KOPT-K1 (cell line): ENCODE results near the gene FUNDC1.
"Not testable (repeated sequence)": the region's sequence is repeated elsewhere in the genome, so short reads cannot be mapped to it uniquely, and the experiment has no call there.

ENCODE experiments used
- H3K27ac ChIP-seq: fragments of 200-600 bp; sonication (generic); 2 replicates; pipeline ENCODE4 v1.5.1; 2016; ENCODE audit warnings: antibody characterized with exemption, mild to moderate bottlenecking, low read depth, low read length; ENCODE audit not compliant: poor library complexity, severe bottlenecking
- H3K36me3 ChIP-seq: fragments of 200-600 bp; sonication (generic); 2 replicates; pipeline ENCODE4 v1.5.1; 2017; ENCODE audit warnings: antibody characterized with exemption, mild to moderate bottlenecking, low read length, moderate library complexity; ENCODE audit not compliant: insufficient read depth
- H3K9me3 ChIP-seq: fragments of 200-600 bp; sonication (generic); 2 replicates; pipeline ENCODE4 v1.5.1; 2017; ENCODE audit warnings: antibody characterized with exemption, low read length, mild to moderate bottlenecking; ENCODE audit not compliant: insufficient read depth, poor library complexity, severe bottlenecking

Gene FUNDC1

GRCh38 chrX:44542567-44543325, at the start of gene FUNDC1:
Gene FUNDC1 (minus strand): TSS chrX:44542859. CDS start chrX:44542832, 27 bp downstream.
- Histone ChIP-seq H3K36me3 (peaks cover 5% of the 10 kb centered on the region; the same call in 1 of the 2 replicates), H3K27ac (peak within 1 kb of the TSS; percentile 73)

DNA sequence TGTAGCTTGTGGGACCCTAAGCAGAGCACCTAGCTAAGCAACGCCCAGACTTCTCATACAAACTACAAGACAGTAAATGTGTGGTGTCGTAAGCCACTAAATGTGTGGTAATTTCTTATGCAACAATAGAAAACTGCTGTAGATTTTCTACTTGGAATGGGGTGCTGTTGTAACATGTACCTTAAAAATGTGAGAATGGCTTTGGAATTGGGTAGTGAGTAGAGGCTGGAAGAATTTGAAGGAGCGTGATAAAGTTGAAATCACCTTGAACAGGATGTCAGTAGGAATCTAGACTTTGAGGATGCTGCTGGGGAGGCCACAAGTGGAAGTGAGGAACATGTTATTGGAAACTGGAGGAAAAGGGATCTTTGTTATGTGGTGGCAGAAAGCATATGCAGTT, 43.2 kb upstream of the FUNDC1 start:
- no peaks in the 10 kb centered on the region for H3K9me3 ChIP-seq
- no peak overlapping the region for H3K27ac ChIP-seq
- H3K36me3 ChIP-seq, result no peaks in the 10 kb centered on the region

More at GRCh38 chrX:44542567-44543325, at the start of gene FUNDC1:
- H3K9me3 ChIP-seq, result no peaks in the 10 kb centered on the region

DNA sequence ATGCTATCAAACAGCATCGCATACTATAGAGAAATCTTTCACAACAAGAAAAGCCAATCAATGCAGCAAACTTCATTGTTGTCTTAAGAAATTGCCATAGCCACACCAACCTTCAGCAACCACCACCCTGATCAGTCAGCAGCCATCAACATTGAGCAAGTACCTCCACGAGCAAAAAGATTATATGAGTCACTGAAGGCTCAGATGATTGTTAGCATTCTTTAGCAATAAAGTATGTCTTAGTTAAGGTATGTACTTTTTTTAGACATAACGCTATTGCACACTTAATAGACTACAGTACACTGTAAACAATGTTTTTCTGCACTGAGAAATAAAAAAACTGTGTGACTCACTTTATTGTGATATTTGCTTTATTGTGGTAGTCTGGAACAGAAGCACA, 37.8 kb upstream of the FUNDC1 start:
- Histone ChIP-seq H3K9me3 (no peaks in the 10 kb centered on the region), H3K27ac (no peak overlapping the region), H3K36me3 (no peaks in the 10 kb centered on the region)

DNA sequence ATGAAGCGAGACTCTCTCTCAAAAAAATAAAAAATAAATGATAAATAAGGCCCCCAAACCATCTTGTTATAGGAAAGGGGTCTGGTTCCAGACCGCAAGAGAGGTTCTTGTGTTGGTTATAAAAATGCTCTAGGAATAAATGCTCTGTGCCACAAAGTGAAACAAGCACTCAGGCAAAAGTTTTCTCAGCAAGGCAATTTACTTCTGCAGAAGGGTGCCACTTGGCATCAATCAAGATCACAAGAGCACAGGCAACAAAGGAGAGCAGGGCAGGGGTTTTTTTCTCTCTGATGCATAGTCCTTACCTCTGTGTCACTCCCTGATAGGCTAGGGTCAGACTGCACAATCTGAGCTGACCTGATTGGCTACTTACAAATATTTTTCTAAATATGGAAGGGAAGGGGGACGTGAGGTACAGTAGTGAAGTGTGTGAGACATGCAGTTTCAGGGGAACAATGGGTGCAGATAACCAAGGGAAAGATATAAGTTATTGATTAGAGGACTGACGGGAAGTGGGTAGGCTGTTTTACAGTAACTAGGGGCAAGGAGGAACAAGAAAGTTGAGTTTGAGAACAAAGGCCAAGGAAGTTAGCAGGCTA, 29.8 kb upstream of the FUNDC1 start:
- Histone ChIP-seq H3K36me3 (no peaks in the 10 kb centered on the region), H3K9me3 (peaks cover 4% of the 10 kb centered on the region), H3K27ac (no peak overlapping the region)

GRCh38 chrX:44570522-44570921, 27.9 kb upstream of the FUNDC1 start:
- H3K27ac ChIP-seq, result no peak overlapping the region
- H3K9me3 ChIP-seq, result peaks cover 4% of the 10 kb centered on the region
- no peaks in the 10 kb centered on the region for H3K36me3 ChIP-seq

GRCh38 chrX:44569122-44569521, 26.5 kb upstream of the FUNDC1 start:
- Histone ChIP-seq H3K36me3 (no peaks in the 10 kb centered on the region), H3K9me3 (peaks cover 4% of the 10 kb centered on the region), H3K27ac (no peak overlapping the region)

DNA sequence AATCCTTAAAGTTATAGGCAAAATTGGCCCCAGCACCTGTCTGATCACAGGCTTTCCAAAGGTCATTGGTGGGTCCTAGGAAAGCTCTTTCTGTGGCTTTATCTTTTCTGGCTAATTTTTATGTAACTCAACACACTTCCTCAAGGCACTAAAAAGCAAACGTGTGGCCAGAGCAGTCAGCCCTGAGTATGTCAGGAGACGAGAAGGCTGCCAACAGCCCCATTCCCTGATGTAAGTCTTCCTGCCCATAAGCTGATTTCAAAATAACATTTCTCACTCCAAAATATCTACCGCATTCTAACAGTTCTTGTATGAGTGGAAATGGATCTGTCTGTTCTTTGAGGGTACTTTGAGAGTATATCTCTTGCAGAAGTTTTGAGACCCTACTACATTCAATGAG, 25.5 kb upstream of the FUNDC1 start:
- Histone ChIP-seq H3K36me3 (no peaks in the 10 kb centered on the region), H3K9me3 (peaks cover 4% of the 10 kb centered on the region), H3K27ac (no peak overlapping the region)

DNA sequence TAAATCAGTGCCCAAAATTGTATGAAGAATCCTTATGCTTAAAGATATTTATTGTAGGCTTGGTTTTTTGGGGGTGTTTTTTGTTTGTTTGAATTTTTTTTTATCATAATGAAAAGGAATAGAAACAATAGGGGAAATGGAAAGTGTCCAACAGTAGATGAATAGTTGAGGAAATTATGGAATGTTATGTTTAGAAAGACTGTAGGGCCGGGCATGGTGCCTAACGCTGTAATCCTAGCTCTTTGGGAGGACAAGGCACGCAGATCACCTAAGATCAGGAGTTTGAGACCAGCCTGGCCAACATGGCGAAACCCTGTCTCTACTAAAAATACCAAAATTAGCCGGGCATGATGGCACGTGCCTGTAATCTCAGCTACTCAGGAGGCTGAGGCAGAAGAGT, 19.2 kb upstream of the FUNDC1 start:
- not testable (repeated sequence) for H3K9me3 ChIP-seq, H3K27ac ChIP-seq, H3K36me3 ChIP-seq

DNA sequence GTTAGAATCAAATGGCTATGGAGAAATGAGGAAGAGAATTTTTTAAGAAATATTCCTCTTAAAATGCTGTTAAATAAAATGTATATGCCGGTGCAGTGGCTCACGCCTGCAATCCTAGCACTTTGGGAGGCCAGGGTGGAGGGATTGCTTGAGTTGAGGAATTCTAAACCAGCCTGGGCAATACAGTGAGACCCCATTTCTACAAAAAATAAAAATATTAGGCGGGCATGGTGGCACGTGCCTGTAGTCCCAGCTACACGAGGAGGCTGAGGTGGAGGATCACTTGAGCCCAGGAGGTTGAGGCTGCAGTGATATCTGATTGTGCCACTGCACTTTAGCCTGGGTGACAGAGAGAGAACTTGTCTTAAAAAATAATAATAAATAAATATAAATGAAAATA, 7.9 kb upstream of the FUNDC1 start:
- no peak overlapping the region for H3K27ac ChIP-seq
- H3K36me3 ChIP-seq, result no peaks in the 10 kb centered on the region
- no peaks in the 10 kb centered on the region for H3K9me3 ChIP-seq

DNA sequence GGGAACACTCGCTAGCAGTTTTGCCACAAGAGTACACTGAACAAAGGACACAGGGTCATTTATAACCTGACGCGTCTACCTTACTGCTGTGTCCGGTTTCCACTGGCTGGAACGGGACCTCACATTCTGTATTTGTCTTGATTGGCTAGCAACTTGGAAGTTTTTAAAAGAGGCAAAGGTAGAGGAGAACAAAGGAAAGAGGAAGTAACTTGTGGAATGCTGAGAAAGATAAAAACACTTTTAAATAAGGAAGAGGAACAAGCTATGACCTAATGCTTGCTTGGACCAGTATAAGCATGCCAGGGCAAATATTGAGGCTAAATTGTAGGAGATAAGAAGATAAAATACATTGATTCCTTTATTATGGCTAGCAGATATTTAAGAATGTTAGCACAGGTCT, 2.8 kb upstream of the FUNDC1 start:
- not testable (repeated sequence) for H3K9me3 ChIP-seq, H3K36me3 ChIP-seq

GRCh38 chrX:44544036-44544435, 1.4 kb upstream of the FUNDC1 start:
- H3K36me3 ChIP-seq, result 0 out of 2 replicates have a peak, but pooled peaks cover 5% of the 10 kb centered on the region
- no peaks in the 10 kb centered on the region for H3K9me3 ChIP-seq
- no peak overlapping the region for H3K27ac ChIP-seq

More for the DNA sequence above, 2.8 kb upstream of the FUNDC1 start:
- not testable (repeated sequence) for H3K27ac ChIP-seq

DNA sequence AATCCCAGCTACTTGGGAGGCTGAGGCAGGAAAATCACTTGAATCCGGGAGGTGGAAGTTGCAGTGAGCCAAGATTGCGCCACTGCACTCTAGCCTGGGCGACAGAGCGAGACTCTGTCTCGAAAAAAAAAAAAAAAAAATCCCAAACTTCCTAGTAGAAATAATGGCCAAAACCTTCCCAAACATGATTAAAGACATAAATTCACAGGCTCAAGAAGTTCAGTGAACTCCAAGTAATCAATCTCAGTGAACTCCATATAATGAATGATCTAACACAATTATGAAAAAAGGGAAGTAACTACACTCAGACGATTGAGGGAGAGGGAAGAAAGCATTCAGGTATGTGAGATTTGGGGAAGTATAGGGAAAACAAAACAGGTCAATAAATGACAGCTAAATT, 6.5 kb downstream of the FUNDC1 start:
- Histone ChIP-seq H3K27ac (no peak overlapping the region), H3K36me3 (peaks cover 22% of the 10 kb centered on the region), H3K9me3 (no peaks in the 10 kb centered on the region)

GRCh38 chrX:44529310-44529709, 13.3 kb downstream of the FUNDC1 start:
- H3K36me3 ChIP-seq, result peaks cover 8% of the 10 kb centered on the region; the same call in 1 of the 2 replicates
- no peaks in the 10 kb centered on the region for H3K9me3 ChIP-seq
- no peak overlapping the region for H3K27ac ChIP-seq

DNA sequence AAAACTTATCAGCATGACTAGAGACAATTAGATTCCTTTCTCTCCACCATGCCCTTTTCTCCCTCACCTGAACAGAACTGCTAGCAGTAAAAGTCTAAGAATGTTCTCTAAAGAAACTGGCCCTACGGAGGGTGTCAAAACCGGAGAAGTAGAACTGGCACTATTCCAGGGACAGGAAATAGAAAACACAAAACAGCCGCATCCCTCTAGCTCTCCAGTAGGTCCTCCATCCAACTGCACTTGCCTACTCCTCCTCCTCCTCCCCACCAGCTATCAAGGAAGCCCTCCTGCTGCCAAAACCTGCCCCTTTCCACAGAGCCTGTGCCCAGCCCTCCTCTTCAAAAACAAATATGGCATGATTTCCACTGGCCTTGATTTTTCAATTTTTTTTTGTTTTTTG, 28.4 kb downstream of the FUNDC1 start:
- Histone ChIP-seq H3K36me3 (no peaks in the 10 kb centered on the region), H3K27ac (no peak overlapping the region), H3K9me3 (no peaks in the 10 kb centered on the region)

DNA sequence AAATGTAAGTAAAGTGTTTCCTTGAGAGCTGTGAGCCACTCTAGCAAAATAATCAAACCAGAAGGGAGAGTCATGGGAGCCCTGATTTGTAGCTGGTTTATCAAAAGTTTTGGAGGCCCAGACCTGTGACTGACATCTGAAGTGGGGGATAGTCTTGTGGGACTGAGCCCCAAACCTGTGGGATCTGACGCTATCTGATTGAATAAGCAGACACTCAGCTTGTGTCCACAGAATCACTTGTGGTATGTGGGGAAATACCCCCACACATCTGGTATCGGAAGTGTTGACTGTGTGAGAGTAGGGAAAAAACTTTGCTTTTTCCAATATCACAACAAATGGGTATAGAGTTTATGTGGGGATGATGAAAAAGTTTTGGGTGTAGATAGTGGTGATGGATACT, 35.4 kb downstream of the FUNDC1 start:
- H3K9me3 ChIP-seq, result no peaks in the 10 kb centered on the region
- H3K36me3 ChIP-seq, result no peaks in the 10 kb centered on the region
- H3K27ac ChIP-seq, result no peak overlapping the region

GRCh38 chrX:44506678-44507077, 36.0 kb downstream of the FUNDC1 start:
- no peaks in the 10 kb centered on the region for H3K36me3 ChIP-seq
- H3K27ac ChIP-seq, result no peak overlapping the region
- H3K9me3 ChIP-seq, result no peaks in the 10 kb centered on the region
